SU-DHL-6 (cell line): ENCODE results near the gene EVX2.

Experiments used
- H2AFZ ChIP-seq: fragments of 200-600 bp; sonication (generic); 2 replicates; pipeline ENCODE4 v1.6.1; 2014; ENCODE audit warnings: low read depth, mild to moderate bottlenecking, moderate library complexity, mixed read lengths, antibody characterized with exemption, low read length; ENCODE audit not compliant: severe bottlenecking
- H3F3A ChIP-seq: fragments of 200-600 bp; shearing (Covaris generic); 2 replicates; pipeline ENCODE4 v1.6.0; 2016; ENCODE audit warnings: antibody characterized with exemption, mild to moderate bottlenecking; ENCODE audit not compliant: insufficient read depth
- H3K27ac ChIP-seq: fragments of 200-600 bp; sonication (generic); 2 replicates; pipeline ENCODE4 v1.5.1; 2016; ENCODE audit warnings: low read depth, mild to moderate bottlenecking, low read length, moderate library complexity, mixed read lengths
- H3K27me3 ChIP-seq: fragments of 200-600 bp; sonication (generic), shearing (Covaris generic); 2 replicates; pipeline ENCODE4 v1.6.0; 2014; ENCODE audit warnings: mild to moderate bottlenecking, low read length
- H3K36me3 ChIP-seq: fragments of 200-600 bp; sonication (generic); 2 replicates; pipeline ENCODE4 v1.6.1; 2014; ENCODE audit warnings: mild to moderate bottlenecking, low read length, mixed read lengths
- H3K4me2 ChIP-seq: fragments of 300-600, 200-600 bp; shearing (Covaris generic), sonication (generic); 2 replicates; pipeline ENCODE4 v1.6.0; 2014; ENCODE audit warnings: low read length, low read depth, mild to moderate bottlenecking; ENCODE audit not compliant: poor library complexity, severe bottlenecking
- H3K4me3 ChIP-seq: fragments of 200-600 bp; sonication (generic); 2 replicates; pipeline ENCODE4 v1.5.1; 2014; ENCODE audit warnings: antibody characterized with exemption, low read length, mild to moderate bottlenecking, mixed read lengths; ENCODE audit not compliant: insufficient read depth, poor library complexity, severe bottlenecking
- H3K79me2 ChIP-seq: fragments of 200-600 bp; sonication (generic); 2 replicates; pipeline ENCODE4 v1.6.1; 2014; ENCODE audit warnings: mild to moderate bottlenecking, low read length, moderate library complexity; ENCODE audit not compliant: insufficient read depth
- H3K9ac ChIP-seq: fragments of 200-600 bp; sonication (generic); 2 replicates; pipeline ENCODE4 v1.7.0; 2014; ENCODE audit warnings: mild to moderate bottlenecking, low read length
- H3K9me2 ChIP-seq: fragments of 200-600 bp; sonication (generic); replicated peaks from 2 replicates; pipeline ENCODE4 v1.6.1; 2014; ENCODE audit warnings: low read length; ENCODE audit not compliant: insufficient read depth
- H3K9me3 ChIP-seq: fragments of 200-600 bp; sonication (generic); 2 replicates; pipeline ENCODE4 v1.6.1; 2014; ENCODE audit warnings: low read length, mixed read lengths; ENCODE audit not compliant: insufficient read depth
- H4K20me1 ChIP-seq: fragments of 200-600 bp; sonication (generic); 2 replicates; pipeline ENCODE4 v1.6.1; 2014; ENCODE audit warnings: low read depth, mild to moderate bottlenecking, antibody characterized with exemption, low read length, moderate library complexity, mixed read lengths
- EZH2phosphoT487 ChIP-seq: fragments of 200-600 bp; sonication (generic), shearing (Covaris generic); conservative IDR thresholded peaks from 2 replicates; pipeline ENCODE4 v1.6.1; 2018; ENCODE audit warnings: mild to moderate bottlenecking, antibody characterized with exemption, low read length, moderate library complexity, mixed read lengths
- TF ChIP-seq, protein P1 (sequence below): fragments of 200-600 bp; sonication (generic); IDR thresholded peaks from one replicate; pipeline ENCODE4 v1.5.1; 2017; ENCODE audit warnings: antibody characterized with exemption, mild to moderate bottlenecking, low read length, moderate library complexity; ENCODE audit not compliant: insufficient read depth, poor library complexity, severe bottlenecking

EVX2 gene

DNA sequence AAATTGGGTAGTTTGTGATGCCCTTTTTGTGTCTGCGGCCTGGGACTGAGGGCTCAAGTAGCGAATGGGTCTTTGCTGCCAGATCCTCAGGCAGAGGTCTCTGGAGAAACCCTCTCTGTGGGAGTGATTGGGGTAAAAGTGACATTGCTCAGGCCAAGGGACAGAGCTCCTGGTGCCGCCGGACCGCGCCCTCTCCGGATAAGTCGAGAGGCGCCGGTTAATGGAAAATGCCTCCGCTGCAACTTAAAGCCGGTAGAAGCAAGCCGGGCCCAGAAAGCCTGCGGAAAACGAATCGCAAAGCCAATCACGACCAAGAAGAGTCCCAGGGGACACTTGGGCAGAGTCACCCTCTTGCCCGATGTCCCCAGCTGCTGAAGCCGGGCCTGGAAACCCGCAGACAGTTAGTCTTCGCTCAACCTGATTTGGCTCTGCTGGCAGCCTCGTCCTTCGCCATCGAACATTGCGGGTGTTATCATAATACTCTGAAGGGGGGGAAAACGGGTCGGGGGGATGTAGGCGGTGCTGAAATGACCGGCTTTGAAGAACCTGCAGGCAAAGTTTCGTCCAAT lies 15.5 kb upstream of the EVX2 start:
- Histone ChIP-seq H3K27me3 (no peaks in the 10 kb centered on the region), H3K36me3 (no peaks in the 10 kb centered on the region), H3K79me2 (no peaks in the 10 kb centered on the region), H3K27ac (no peak overlapping the region), H3K4me2 (no peak overlapping the region), H3F3A (no peaks in the 10 kb centered on the region), H2AFZ (no peak overlapping the region), H3K9ac (no peak overlapping the region), H3K9me2 (no peaks in the 10 kb centered on the region), H3K4me3 (no peak overlapping the region), H4K20me1 (no peaks in the 10 kb centered on the region), H3K9me3 (no peaks in the 10 kb centered on the region)
- TF ChIP-seq, protein P1, sequence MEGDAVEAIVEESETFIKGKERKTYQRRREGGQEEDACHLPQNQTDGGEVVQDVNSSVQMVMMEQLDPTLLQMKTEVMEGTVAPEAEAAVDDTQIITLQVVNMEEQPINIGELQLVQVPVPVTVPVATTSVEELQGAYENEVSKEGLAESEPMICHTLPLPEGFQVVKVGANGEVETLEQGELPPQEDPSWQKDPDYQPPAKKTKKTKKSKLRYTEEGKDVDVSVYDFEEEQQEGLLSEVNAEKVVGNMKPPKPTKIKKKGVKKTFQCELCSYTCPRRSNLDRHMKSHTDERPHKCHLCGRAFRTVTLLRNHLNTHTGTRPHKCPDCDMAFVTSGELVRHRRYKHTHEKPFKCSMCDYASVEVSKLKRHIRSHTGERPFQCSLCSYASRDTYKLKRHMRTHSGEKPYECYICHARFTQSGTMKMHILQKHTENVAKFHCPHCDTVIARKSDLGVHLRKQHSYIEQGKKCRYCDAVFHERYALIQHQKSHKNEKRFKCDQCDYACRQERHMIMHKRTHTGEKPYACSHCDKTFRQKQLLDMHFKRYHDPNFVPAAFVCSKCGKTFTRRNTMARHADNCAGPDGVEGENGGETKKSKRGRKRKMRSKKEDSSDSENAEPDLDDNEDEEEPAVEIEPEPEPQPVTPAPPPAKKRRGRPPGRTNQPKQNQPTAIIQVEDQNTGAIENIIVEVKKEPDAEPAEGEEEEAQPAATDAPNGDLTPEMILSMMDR, result no peak
- TF ChIP-seq EZH2phosphoT487, result no peak

DNA sequence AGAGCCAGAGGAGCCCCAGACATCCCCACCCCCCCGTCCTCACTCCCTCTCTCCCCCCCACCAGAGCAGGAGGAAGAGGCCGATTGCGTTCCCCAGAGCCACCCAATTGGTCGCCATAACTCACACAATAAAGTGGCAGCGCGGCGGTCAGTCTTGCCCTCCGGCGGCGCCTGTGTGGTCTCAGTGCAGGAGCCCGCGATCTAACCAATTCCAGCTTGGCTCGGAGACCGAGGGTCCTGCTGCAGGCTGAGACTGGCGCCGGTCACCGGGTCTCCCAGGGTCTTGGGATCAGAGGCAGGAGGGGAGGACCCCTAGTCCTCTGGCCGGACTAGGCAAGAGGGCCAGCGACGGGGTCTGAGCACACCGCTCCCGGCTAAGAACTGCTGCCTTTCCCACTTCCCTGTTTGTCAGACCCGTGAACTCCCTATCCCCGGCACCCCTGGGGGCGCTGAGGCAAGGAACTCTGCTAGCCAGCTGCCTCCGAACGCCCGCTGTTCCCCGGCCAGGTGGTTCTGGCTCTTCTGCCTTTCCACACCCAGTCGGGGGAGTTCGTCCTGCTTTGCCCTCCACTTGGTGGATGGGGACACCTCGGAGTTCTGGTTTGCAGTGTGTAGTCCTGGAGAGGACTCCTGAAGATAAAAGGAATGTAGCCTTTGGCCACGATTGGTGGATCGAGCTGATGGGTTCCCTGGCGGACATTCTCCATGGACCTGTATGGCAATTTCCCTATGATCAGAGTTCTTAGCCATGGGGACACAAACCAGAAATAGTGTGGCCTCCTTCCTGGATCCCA lies 14.8 kb upstream of the EVX2 start:
- no peaks in the 10 kb centered on the region for H3K79me2 ChIP-seq
- H4K20me1 ChIP-seq, result no peaks in the 10 kb centered on the region
- TF ChIP-seq, protein P1, result no peak
- no peak for TF ChIP-seq EZH2phosphoT487
- H3F3A ChIP-seq, result no peaks in the 10 kb centered on the region
- no peaks in the 10 kb centered on the region for H3K9me2 ChIP-seq
- no peak overlapping the region for H3K9ac ChIP-seq
- no peak overlapping the region for H2AFZ ChIP-seq
- H3K27me3 ChIP-seq, result no peaks in the 10 kb centered on the region
- no peaks in the 10 kb centered on the region for H3K36me3 ChIP-seq
- H3K27ac ChIP-seq, result no peak overlapping the region
- no peaks in the 10 kb centered on the region for H3K9me3 ChIP-seq
- no peak overlapping the region for H3K4me2 ChIP-seq
- H3K4me3 ChIP-seq, result no peak overlapping the region

DNA sequence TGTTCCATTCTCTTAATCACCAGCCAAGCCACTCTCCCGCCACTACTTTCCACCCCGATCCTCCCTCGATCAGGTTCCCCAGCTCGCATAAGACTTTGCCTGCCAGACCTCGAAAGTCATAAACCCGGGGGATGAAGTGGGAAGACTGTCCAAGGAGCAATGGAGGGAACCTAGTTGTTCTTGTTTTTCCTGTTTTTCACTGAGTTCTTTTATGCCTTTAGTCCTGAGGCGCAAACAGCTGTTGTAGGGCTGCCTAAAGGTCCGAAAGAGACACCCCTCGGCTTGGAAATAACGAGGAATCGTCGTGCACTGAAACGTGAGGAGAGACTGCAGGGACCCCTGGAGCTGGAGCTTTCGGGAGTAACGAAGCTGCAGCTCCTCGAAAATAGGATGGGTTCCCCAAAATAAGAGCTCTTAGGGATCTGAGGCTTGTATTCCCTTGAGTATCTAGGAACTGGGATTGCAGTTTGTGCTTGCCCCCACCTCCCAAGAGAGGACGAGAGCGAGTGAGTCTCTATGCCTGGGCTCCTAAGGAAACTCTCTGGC lies 14.1 kb upstream of the EVX2 start:
- peak overlapping the region; percentile 67 for H3K4me2 ChIP-seq
- H4K20me1 ChIP-seq, result no peaks in the 10 kb centered on the region
- no peaks in the 10 kb centered on the region for H3K36me3 ChIP-seq
- H3K4me3 ChIP-seq, result no peak overlapping the region
- H3K9me3 ChIP-seq, result no peaks in the 10 kb centered on the region
- peak overlapping the region; percentile 47; the same call in 1 of the 2 replicates for H3K9ac ChIP-seq
- H3K27me3 ChIP-seq, result no peaks in the 10 kb centered on the region
- H3K27ac ChIP-seq, result no peak overlapping the region
- H3K79me2 ChIP-seq, result no peaks in the 10 kb centered on the region
- H3K9me2 ChIP-seq, result no peaks in the 10 kb centered on the region
- H2AFZ ChIP-seq, result no peak overlapping the region
- no peak for TF ChIP-seq EZH2phosphoT487
- TF ChIP-seq, protein P1, result no peak
- no peaks in the 10 kb centered on the region for H3F3A ChIP-seq
